Karpas-422 (cell line): ENCODE measurements around the gene METTL8. TPM values are rescaled to one million over a fixed set of nuclear protein-coding genes. Genes with fewer than 3 reads are reported as not detected.

Experiments used
- DNase-seq: peaks from one replicate; pipeline ENCODE4 v3.0.0-alpha.2; 2015
- H2AFZ ChIP-seq: fragments of 200-600 bp; sonication (generic); 2 replicates; pipeline ENCODE4 v1.6.1; 2014; ENCODE audit warnings: antibody characterized with exemption, low read length, mixed read lengths
- H3K27ac ChIP-seq: fragments of 200-600 bp; sonication (generic); 2 replicates; pipeline ENCODE4 v1.5.1; 2014; ENCODE audit warnings: mild to moderate bottlenecking, low read length, moderate library complexity
- H3K27me3 ChIP-seq: fragments of 200-600 bp; sonication (generic); 2 replicates; pipeline ENCODE4 v1.6.1; 2014; ENCODE audit warnings: low read length, mixed read lengths
- H3K36me3 ChIP-seq: fragments of 200-600 bp; sonication (generic); 2 replicates; pipeline ENCODE4 v1.6.1; 2014; ENCODE audit warnings: low read length, mixed read lengths; ENCODE audit not compliant: insufficient read depth
- H3K4me1 ChIP-seq: fragments of 200-600 bp; sonication (generic); 2 replicates; pipeline ENCODE4 v1.6.1; 2014; ENCODE audit warnings: mild to moderate bottlenecking, low read length, mixed read lengths
- H3K4me2 ChIP-seq: fragments of 200-600 bp; sonication (generic); 2 replicates; pipeline ENCODE4 v1.6.1; 2014; ENCODE audit warnings: low read length, low read depth, mild to moderate bottlenecking; ENCODE audit not compliant: poor library complexity, severe bottlenecking
- H3K4me3 ChIP-seq: fragments of 200-600 bp; sonication (generic); 2 replicates; pipeline ENCODE4 v1.5.1; 2014; ENCODE audit warnings: mild to moderate bottlenecking, antibody characterized with exemption, low read length, mixed read lengths
- H3K79me2 ChIP-seq: fragments of 200-600 bp; sonication (generic); 2 replicates; pipeline ENCODE4 v1.6.1; 2014; ENCODE audit warnings: mild to moderate bottlenecking, low read length, mixed read lengths
- H3K9ac ChIP-seq: fragments of 200-600 bp; sonication (generic); 2 replicates; pipeline ENCODE4 v1.6.0; 2014; ENCODE audit warnings: low read length
- H3K9me2 ChIP-seq: fragments of 200-600 bp; sonication (generic), shearing (Covaris generic); replicated peaks from 2 replicates; pipeline ENCODE4 v1.6.0; 2014; ENCODE audit warnings: mild to moderate bottlenecking, low read length, moderate library complexity; ENCODE audit not compliant: insufficient read depth
- H3K9me3 ChIP-seq: fragments of 300-700, 200-600 bp; sonication (generic); 2 replicates; pipeline ENCODE4 v1.6.1; 2014; ENCODE audit warnings: low read length, mixed read lengths
- H4K20me1 ChIP-seq: fragments of 200-600 bp; sonication (generic); 2 replicates; pipeline ENCODE4 v1.6.1; 2014; ENCODE audit warnings: mild to moderate bottlenecking, antibody characterized with exemption, low read length, low read depth; ENCODE audit not compliant: insufficient read depth
- total RNA-seq: library from RNA; depleted of rRNA; stranded (reverse); fragments of >200 nt; shearing (Covaris generic); gene quantifications from 2 replicates; pipeline ENCODE4 v1.2.3, GENCODE V29; 2014; ENCODE audit warnings: low replicate concordance

Gene METTL8
- total RNA-seq, 1 experiment from 2014 or later, result 16.5 TPM

- Histone ChIP-seq H3K4me1 (no peaks in the 10 kb centered on the region), H4K20me1 (no peaks in the 10 kb centered on the region), H3K4me2 (no peak overlapping the region), H3K9ac (no peak overlapping the region), H3K27ac (no peak overlapping the region), H3K4me3 (no peak overlapping the region), H3K27me3 (no peaks in the 10 kb centered on the region), H3K9me2 (no peaks in the 10 kb centered on the region), H3K36me3 (peaks cover 4% of the 10 kb centered on the region; the same call in 1 of the 2 replicates), H3K9me3 (peaks cover 3% of the 10 kb centered on the region; the same call in 1 of the 2 replicates), H2AFZ (no peak overlapping the region), H3K79me2 (no peaks in the 10 kb centered on the region)
- DNase-seq, result no peak
Observed at GRCh38 chr2:171308280-171309054, 125.3 kb downstream of the METTL8 start.

- H4K20me1 ChIP-seq, result no peaks in the 10 kb centered on the region
- H3K36me3 ChIP-seq, result peaks cover 4% of the 10 kb centered on the region; the same call in 1 of the 2 replicates
- H3K4me3 ChIP-seq, result no peak overlapping the region
- H3K27ac ChIP-seq, result no peak overlapping the region
- H2AFZ ChIP-seq, result no peak overlapping the region
- no peak for DNase-seq
- no peak overlapping the region for H3K4me2 ChIP-seq
- peaks cover 3% of the 10 kb centered on the region; the same call in 1 of the 2 replicates for H3K9me3 ChIP-seq
- H3K9ac ChIP-seq, result no peak overlapping the region
- no peaks in the 10 kb centered on the region for H3K9me2 ChIP-seq
- H3K27me3 ChIP-seq, result no peaks in the 10 kb centered on the region
- no peaks in the 10 kb centered on the region for H3K79me2 ChIP-seq
- H3K4me1 ChIP-seq, result no peaks in the 10 kb centered on the region
Observed at GRCh38 chr2:171307560-171307959, 126.2 kb downstream of the METTL8 start.

- Histone ChIP-seq H2AFZ (no peak overlapping the region), H3K27ac (no peak overlapping the region), H3K9me2 (no peaks in the 10 kb centered on the region), H3K27me3 (no peaks in the 10 kb centered on the region), H3K4me2 (no peak overlapping the region), H3K9me3 (no peaks in the 10 kb centered on the region), H3K36me3 (no peaks in the 10 kb centered on the region), H3K9ac (no peak overlapping the region), H3K79me2 (no peaks in the 10 kb centered on the region), H3K4me1 (peaks cover 5% of the 10 kb centered on the region), H4K20me1 (no peaks in the 10 kb centered on the region), H3K4me3 (no peak overlapping the region)
- no peak for DNase-seq
Observed at GRCh38 chr2:171297956-171298355, 135.8 kb downstream of the METTL8 start.

- H3K27me3 ChIP-seq, result no peaks in the 10 kb centered on the region
- H2AFZ ChIP-seq, result no peak overlapping the region
- peaks cover 5% of the 10 kb centered on the region for H3K4me1 ChIP-seq
- no peaks in the 10 kb centered on the region for H3K9me2 ChIP-seq
- no peak overlapping the region for H3K4me2 ChIP-seq
- no peak for DNase-seq
- H3K4me3 ChIP-seq, result no peak overlapping the region
- no peak overlapping the region for H3K27ac ChIP-seq
- H3K9ac ChIP-seq, result no peak overlapping the region
- no peaks in the 10 kb centered on the region for H3K36me3 ChIP-seq
- no peaks in the 10 kb centered on the region for H3K79me2 ChIP-seq
- no peaks in the 10 kb centered on the region for H4K20me1 ChIP-seq
- H3K9me3 ChIP-seq, result no peaks in the 10 kb centered on the region
Observed at GRCh38 chr2:171294608-171295007, 139.2 kb downstream of the METTL8 start.

- Histone ChIP-seq H3K79me2 (no peaks in the 10 kb centered on the region), H3K27me3 (no peaks in the 10 kb centered on the region), H3K27ac (no peak overlapping the region), H3K36me3 (no peaks in the 10 kb centered on the region), H3K4me1 (peaks cover 5% of the 10 kb centered on the region), H3K9ac (no peak overlapping the region), H3K4me2 (no peak overlapping the region), H3K4me3 (no peak overlapping the region), H3K9me3 (no peaks in the 10 kb centered on the region), H2AFZ (no peak overlapping the region), H4K20me1 (no peaks in the 10 kb centered on the region), H3K9me2 (no peaks in the 10 kb centered on the region)
- no peak for DNase-seq
Observed at GRCh38 chr2:171293661-171294060, 140.1 kb downstream of the METTL8 start.

GRCh38 chr2:171289991-171290390 is 143.8 kb downstream of the METTL8 start:
- no peaks in the 10 kb centered on the region for H3K9me2 ChIP-seq
- H2AFZ ChIP-seq, result no peak overlapping the region
- DNase-seq, result no peak
- H3K9me3 ChIP-seq, result no peaks in the 10 kb centered on the region
- H3K27me3 ChIP-seq, result no peaks in the 10 kb centered on the region
- H3K4me2 ChIP-seq, result no peak overlapping the region
- H3K4me1 ChIP-seq, result peaks cover 9% of the 10 kb centered on the region
- H3K4me3 ChIP-seq, result no peak overlapping the region
- no peaks in the 10 kb centered on the region for H4K20me1 ChIP-seq
- H3K9ac ChIP-seq, result no peak overlapping the region
- H3K36me3 ChIP-seq, result no peaks in the 10 kb centered on the region
- no peaks in the 10 kb centered on the region for H3K79me2 ChIP-seq
- no peak overlapping the region for H3K27ac ChIP-seq

GRCh38 chr2:171289316-171289715 is 144.5 kb downstream of the METTL8 start:
- Histone ChIP-seq H3K4me2 (no peak overlapping the region), H3K9me3 (no peaks in the 10 kb centered on the region), H3K4me1 (peaks cover 9% of the 10 kb centered on the region), H2AFZ (no peak overlapping the region), H3K27me3 (no peaks in the 10 kb centered on the region), H3K4me3 (no peak overlapping the region), H3K27ac (no peak overlapping the region), H3K79me2 (no peaks in the 10 kb centered on the region), H3K9ac (no peak overlapping the region), H3K9me2 (no peaks in the 10 kb centered on the region), H3K36me3 (no peaks in the 10 kb centered on the region), H4K20me1 (no peaks in the 10 kb centered on the region)
- DNase-seq, result no peak

- Histone ChIP-seq H3K27ac (no peak overlapping the region), H3K4me3 (no peak overlapping the region), H2AFZ (no peak overlapping the region), H3K9ac (no peak overlapping the region), H3K4me2 (no peak overlapping the region), H3K36me3 (no peaks in the 10 kb centered on the region), H3K9me2 (no peaks in the 10 kb centered on the region), H3K9me3 (no peaks in the 10 kb centered on the region), H3K4me1 (peaks cover 5% of the 10 kb centered on the region; the same call in 1 of the 2 replicates), H3K27me3 (no peaks in the 10 kb centered on the region), H4K20me1 (no peaks in the 10 kb centered on the region), H3K79me2 (no peaks in the 10 kb centered on the region)
- no peak for DNase-seq
Observed at GRCh38 chr2:171287611-171288010, 146.2 kb downstream of the METTL8 start.
